Dedifferentiated amniotic fluid mesenchymal stem cell (primary cell): ENCODE measurements around the gene MRNIP.
"Not testable (repeated sequence)": the region's sequence is repeated elsewhere in the genome, so short reads cannot be mapped to it uniquely, and the experiment has no call there.

Experiments
- DNase-seq: peaks from one replicate; pipeline ENCODE4 v3.0.0-alpha.2; 2016; ENCODE audit errors: extremely low spot score

MRNIP gene

DNA sequence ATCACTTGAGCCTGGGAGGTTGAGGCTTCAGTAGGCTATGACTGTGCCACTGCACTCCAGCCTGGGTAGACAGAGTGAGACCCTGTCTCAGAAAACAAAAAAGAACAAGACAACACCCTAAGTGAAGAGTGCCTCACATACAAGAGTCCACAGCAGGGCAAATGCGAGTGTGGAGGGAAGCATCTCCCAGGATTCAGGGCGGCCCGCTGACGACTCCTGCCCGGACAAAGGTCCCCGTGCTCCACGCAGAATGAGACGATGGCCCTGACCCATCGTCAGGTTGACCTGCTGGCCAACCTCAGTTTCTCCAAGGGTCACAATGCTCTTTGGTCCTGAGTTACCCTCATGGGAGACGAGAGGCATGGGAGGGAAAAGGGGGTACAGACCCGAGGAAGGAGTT lies 18.3 kb downstream of the MRNIP start:
- DNase-seq: no peak

DNA sequence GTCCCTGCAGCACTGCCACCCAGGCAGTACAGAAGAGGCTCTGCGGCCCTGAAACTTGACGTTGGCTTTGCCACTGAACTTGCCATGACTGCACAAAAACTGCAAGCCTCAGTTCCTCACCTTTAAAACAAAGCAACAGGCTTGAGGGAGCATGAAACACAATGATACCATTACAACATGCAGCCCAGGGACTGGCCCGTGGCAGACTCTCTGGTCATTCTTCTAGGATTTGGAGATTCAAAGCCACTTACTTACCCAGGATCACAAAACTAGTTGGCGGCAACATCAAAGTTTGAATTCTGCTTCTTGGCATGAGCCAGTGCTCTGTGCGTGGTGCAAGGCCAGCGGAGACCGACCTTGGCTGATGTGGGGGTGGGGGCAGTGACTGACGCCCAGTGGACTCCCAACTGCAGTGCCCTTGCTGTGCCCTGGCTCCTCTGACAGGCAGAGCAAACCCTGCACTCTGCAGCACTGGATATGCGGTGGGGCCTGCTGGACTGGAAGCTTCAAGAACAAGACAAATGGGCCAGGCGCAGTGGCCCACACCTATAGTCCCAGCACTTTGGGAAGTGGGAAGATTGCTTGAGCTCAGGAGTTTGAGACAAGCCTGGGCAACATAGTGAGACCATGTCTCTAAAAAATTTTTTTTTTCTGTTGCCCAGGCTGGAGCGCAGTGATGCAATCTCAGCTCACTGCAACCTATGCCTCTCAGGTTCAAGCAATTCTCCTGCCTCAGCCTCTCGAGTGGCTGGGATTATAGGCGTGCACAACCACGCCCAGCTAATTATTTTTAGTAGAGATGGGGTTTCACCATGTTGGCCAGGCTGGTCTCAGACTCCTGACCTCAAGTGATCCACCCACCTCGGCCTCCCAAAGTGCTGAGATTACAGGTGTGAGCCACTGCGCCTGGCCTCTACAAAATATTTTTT lies 19.0 kb downstream of the MRNIP start:
- DNase-seq: no peak

DNA sequence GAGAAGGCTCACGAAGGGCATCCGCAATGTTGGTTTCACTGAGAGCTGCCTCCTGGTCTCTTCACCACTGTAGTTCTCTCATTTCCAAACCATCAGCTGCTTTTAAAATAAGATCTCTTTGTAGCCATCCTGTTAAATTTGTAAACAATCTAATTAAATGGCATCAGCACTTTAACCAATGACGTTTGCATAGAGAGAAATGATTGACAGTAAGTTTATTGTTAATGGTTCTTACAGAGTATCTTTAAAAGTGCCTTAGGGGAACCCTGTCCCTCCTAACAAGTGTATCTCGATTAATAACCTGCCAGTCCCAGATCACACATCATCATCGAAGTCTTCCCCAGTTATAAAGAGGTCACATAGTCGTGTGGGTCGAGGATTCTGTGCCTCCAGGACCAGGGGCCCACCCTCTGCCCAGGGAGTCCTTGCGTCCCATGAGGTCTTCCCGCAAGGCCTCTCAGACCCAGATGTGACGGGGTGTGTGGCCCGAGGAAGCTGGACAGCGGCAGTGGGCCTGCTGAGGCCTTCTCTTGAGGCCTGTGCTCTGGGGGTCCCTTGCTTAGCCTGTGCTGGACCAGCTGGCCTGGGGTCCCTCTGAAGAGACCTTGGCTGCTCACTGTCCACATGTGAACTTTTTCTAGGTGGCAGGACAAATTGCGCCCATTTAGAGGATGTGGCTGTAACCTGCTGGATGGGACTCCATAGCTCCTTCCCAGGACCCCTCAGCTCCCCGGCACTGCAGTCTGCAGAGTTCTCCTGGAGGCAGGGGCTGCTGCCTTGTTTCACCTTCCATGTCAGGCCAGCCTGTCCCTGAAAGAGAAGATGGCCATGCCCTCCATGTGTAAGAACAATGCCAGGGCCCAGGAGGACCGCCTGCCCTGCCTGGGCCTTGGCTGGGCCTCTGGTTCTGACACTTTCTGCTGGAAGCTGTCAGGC lies 21.3 kb downstream of the MRNIP start:
- DNase-seq: no peak

DNA sequence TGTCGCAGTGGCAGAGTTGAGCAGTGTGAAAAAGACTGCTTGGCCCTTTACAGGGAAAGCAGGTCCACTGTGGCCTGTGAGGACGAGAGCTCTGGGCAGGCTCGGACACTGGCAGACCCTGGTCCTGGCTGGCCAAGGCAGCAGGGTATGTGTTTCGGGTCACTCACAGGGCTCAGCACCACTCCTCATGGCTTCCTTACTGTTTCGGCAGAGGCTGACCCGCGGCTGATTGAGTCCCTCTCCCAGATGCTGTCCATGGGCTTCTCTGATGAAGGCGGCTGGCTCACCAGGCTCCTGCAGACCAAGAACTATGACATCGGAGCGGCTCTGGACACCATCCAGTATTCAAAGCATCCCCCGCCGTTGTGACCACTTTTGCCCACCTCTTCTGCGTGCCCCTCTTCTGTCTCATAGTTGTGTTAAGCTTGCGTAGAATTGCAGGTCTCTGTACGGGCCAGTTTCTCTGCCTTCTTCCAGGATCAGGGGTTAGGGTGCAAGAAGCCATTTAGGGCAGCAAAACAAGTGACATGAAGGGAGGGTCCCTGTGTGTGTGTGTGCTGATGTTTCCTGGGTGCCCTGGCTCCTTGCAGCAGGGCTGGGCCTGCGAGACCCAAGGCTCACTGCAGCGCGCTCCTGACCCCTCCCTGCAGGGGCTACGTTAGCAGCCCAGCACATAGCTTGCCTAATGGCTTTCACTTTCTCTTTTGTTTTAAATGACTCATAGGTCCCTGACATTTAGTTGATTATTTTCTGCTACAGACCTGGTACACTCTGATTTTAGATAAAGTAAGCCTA lies 22.2 kb downstream of the MRNIP start:
- no peak for DNase-seq

DNA sequence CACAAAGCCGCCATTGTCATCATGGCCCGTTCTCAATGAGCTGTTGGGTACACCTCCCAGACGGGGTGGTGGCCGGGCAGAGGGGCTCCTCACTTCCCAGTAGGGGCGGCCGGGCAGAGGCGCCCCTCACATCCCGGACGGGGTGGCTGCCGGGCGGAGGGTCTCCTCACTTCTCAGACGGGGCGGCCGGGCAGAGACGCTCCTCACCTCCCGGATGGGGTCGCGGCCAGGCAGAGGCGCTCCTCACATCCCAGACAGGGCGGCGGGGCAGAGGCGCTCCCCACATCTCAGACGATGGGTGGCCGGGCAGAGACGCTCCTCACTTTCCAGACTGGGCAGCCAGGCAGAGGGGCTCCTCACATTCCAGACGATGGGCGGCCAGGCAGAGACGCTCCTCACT lies 23.7 kb downstream of the MRNIP start:
- DNase-seq: not testable (repeated sequence)

DNA sequence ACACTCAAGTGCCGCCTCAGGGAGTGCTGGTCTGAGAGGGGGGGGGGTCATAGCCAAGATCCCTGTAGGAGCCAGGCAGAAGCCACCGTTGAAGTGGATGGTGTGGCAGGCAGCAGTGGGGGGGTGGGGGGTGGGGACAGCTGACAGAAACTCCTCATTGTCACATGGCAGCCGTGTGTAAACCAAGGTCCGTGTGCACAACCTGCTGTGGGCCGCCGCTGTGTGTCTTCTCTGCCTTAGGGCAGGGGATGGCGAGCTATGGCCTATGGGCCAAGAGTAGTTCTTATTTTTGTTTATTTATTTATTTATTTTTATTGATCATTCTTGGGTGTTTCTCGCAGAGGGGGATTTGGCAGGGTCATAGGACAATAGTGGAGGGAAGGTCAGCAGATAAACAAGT lies 24.5 kb downstream of the MRNIP start:
- DNase-seq: no peak

DNA sequence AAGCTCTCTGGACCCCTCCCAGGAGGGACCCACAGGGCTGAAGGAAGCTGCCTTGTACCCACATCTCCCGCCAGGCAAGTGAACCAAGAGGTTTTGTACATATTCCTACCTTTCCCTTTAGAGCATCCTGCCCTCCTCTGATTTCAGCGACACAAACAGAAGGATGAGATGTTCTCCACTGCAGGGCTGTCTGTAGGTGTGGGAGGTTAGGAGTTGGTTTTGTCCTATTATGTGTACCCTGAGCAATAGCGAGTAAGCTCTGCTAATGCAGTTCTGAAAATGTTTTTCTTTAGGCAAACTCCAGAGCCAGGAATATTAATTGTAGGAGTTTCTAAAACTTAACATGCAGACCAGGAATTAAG lies 24.9 kb downstream of the MRNIP start:
- no peak for DNase-seq

DNA sequence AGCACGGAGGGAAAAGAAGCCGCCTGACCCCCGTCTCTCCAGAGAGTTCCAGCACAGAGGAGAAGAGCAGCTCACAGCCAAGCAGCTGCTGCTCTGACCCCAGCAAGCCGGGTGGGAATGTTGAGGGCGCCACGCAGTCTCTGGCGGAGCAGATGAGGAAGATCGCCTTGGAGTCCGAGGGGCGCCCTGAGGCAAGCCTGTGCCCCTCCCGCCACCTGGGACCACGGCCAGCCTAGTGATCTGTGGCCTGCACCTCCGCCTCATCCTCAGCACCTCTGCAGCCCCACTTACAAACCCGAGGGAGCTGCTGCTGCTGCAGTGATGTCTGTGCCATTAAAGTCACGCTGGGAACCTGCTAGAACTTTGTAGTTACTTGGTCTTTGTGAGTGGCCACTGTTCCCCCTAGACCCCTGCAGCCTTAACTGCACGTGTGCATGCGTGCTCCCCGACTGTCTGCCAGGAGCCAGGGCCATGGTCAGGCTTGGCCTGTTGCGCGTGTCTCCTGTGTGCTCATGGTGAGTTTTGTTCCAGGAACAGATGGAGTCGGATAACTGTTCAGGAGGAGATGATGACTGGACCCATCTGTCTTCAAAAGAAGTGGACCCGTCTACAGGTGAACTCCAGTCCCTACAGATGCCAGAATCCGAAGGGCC lies 25.4 kb downstream of the MRNIP start:
- no peak for DNase-seq

DNA sequence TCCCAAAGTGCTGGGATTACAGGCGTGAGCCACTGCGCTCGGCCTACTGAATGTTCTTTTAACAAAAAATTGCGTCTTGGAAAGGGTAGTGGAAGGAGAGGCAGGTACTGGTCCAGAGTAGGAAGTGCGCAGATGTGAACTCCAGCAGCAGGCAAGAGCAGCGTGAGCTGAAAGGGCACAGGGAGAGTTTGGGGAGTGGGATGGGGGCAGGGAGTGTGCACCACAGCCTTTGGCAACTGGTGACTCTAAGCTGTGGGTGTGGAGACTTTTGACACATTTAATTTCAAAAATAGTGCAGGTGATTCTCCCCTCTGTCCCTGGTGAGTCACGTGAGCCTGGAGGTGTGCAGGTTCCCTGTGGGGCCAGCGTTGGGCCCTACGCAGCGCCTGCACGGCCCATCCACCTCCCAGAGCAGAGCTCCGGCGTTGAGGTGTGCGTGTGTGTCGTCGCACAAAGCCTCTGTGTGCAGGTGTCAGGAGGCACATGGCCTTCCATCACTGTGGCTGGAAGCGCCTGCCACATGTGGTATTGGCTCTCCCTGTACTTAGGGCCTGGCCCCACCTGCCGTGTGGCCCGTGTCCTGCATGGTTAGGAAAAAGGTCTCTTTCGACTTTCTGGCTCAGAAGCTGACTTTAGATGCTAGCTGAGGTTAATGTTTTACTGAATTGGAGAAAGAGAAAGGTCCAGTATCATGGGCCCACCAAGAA lies 26.4 kb downstream of the MRNIP start:
- DNase-seq: no peak

DNA sequence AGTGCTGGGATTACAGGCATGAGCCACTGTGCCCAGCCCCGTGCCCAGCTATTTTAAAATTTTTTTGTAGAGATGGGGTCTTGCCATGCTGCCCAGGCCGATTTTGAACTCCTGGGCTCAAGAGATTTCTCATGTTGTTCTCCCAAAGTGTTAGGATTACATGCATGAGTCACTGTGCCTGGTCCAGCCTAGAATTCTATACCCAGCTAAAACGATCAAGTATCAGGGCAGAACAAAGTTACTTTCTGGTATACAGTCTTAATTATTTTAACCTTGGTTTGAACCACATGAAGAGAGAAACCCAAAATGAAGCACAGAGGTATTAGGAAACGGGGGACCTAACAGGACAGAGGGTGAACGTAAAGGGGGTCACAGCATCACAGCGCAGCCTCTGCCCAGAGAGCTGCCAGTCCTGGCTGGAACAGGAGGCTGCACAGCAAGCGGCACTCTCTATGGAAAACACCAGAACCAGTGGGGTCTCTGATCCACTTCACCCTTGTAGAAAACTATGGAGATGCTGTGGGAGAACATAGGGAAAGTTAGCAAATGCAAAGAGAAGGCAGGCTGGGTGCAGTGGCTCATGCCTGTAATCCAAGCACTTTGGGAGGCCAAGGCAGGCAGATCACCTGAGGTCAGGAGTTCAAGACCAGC lies 27.7 kb downstream of the MRNIP start:
- no peak for DNase-seq

DNA sequence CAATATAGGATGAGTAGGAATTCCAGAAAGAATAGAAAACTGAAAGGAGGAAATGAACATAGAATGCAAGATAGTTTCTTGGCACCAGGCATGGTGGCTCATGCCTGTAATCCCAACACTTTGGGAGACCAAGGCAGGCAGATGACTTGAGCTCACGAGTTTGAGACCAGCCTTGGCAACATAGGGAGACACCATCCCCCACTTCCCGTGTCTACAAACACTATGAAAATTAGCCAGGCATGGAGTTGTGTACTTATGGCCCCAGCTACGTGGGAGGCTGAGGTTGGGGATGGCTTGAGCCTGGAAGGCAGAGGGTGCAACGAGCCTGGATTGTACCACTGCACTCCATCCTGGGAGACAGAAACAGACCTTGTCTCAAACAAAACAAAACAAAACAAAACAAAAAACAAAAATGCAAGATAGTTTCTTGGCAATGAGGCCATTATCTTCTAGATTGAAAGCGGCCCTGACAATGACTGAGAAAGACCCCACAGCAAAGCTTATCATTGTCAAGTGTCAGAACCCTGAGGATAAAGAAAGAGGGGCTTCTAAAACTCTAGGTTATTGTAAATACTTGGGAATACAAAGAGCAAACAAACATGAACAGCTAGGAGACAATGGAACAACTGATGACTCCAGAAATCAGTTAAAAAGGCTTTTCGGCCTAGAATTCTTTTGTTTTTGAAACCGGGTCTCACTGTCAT lies 28.7 kb downstream of the MRNIP start:
- no peak for DNase-seq

DNA sequence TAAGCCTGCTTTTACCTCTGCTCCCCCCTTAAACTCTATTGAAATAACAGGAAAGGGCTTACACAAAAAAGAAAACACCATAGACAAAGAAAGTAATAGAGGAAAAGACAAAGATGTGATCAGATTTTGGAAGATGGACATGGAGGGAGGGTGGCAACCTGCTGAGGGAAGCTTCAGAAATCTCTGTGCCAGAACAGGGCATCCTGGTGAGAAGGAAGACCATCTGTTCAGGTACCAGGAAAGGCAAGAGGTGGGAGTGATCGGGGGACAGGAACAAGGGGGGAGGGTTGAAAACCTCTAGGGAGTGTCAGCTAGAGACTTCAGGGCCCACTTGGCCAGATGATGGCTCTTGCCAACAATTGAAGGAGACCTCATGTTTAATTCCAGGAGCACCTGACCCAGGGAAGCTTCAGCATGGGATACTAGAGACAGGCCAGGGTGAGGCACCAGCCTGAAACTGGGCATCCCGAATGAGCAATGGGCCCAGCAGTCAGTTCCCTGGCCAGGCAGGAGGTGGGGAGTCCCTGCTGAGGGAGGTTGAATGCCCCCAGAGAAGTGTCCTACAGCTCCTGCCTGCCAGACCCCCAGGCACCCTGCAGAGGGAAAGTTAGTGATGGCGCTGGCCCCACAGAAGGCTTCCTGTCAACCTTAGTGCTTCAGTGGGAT lies 29.7 kb downstream of the MRNIP start:
- DNase-seq: no peak

DNA sequence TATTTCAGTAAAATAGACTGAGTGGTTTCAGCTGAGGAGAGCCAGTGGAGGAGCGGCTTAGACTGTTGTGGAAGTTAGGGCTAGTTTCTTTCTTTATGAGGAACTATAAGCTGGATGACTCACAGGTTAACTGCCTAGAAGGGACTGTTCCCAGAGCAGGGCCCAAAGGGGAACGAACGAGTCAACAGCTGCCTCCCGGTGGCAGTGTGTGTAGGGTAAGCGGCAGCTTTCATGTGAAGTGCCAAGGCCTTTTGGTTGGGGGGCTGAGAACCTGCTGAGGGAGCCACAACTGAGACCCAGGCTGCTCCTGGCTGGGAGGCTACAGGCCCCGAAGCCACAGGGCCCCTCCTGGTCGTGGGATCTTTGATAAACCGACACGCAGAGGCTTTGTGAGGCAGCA lies 30.9 kb downstream of the MRNIP start:
- no peak for DNase-seq

DNA sequence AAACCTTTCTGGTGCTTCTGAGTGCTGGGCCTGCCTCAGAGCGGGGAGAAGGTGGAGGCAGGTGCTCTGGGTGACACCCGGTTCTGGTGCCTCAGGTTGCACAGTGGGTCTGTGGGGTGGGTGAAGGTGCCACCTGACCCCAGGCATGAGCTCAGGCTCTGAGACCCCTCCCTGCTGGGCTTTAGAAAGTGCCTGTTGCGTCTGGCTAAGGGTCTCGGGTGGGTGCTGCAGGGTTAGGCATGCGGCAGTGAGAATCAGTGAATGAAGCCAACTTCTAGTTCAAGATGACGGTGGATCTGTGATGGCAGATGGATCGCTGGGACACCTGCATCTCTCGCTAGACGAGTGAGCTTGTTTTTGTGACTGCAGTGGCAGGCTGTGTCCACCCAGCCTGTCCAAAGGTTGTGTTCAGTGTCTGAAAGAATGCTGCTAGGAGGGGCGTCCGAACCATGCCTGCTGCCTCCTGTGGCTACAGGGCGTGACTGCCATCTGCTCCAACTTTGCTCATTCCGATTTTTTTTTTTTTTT lies 32.9 kb downstream of the MRNIP start:
- DNase-seq: no peak

DNA sequence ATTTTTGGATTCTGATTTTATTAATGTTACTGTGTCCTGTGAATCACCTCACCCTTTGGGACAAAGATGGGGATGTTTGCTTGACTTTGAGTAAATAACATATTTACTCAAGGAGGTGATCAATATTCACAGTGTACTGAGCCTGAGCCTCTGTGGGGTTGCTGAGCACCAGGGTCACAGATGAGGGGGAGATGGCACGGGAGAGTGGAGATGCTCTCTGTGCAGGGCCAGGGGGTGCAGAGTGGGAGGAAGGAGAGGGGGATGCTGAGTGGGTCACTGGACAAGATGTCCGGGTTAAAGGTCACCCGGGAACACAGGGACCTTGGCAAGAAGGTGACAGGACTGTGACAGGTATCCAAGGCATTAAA lies 33.9 kb downstream of the MRNIP start:
- DNase-seq: no peak

DNA sequence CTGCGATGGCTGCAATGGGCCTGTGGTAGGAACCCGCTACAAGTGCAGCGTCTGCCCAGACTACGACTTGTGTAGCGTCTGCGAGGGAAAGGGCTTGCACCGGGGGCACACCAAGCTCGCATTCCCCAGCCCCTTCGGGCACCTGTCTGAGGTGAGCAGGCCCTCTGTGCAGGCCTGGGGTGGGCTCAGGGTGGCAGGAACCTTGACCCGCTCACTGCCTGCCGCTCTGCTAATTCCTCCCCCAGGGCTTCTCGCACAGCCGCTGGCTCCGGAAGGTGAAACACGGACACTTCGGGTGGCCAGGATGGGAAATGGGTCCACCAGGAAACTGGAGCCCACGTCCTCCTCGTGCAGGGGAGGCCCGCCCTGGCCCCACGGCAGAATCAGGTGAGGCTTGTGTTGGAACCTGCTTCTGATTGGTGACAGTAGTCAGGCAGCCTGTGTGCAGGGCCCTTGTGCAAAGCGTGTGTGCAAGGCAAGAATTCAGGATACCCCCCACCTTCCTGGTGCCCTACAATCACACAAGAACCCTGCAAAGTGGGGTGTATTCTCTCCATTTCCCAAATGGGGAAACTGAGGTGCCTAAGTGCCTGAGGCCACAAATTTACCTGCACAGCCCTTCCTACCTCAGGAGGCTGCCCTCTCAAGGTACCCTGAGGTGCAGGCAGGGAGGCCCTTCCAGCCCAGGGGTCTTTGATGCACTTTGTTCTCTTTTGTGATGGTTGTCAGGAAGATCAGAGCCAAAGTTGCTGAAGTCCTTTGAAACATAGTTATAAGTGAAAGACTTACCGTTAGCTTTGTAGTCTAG lies 34.5 kb downstream of the MRNIP start:
- no peak for DNase-seq

DNA sequence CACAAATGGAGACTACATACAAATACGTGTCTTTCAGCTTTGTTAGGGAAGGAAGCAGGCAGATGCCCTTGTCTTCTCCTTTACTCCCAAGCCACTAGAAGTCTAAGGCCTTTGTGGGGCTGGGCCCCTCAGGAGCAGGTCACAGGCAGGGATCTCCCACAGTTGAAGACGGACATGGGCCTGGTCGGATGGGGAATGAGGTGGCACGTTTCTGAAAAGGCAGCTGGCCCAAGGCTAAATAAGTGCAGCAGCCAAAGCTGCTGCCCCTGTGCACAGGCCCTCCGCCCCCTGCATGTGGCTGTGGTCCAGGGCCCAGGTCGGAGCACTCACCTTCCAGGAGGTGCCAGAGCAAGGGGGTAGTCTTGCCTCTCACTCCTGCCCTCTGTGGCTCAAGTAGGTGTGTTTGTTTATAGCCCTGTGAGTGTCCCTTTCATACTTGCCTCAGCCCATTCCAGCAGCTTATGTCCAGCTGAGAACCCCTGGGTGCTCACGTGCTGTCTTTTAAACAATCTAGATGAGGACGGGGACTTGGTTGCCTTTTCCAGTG lies 36.1 kb downstream of the MRNIP start:
- no peak for DNase-seq

DNA sequence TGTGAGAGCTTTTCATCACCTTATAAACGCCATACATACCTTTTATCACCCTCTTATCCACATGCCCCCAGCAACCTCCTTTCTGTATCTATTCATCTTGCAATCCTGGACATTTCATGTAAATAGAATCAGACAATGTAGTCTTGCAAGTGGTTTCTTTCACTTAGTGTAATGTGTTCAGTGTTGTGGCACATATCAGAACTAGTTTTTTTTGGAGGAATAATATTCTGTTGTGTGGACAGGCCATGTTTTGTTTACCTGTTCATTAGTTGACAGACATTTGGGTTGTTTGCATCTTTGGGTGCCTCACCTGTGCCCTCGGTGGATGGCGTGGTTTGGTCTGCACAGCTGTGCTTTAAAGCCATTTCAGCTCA lies 36.6 kb downstream of the MRNIP start:
- no peak for DNase-seq
